ENCODE data around the gene GDI2.

The GDI2 gene

GRCh38 chr10:5800782-5801181 lies 12.5 kb downstream of the GDI2 start:
- peaks cover 87% of the 10 kb centered on the region for H3K36me3 ChIP-seq (ENCODE audit: control insufficient read depth, low read length)
- TF ChIP-seq CTCF (IDR thresholded peaks at IDR 0.05; ENCODE audit: low read depth, low read length, poor library complexity, severe bottlenecking) (no peak), EZH2phosphoT487 (IDR thresholded peaks at IDR 0.05; ENCODE audit: borderline replicate concordance, low read length) (no peak)

GRCh38 chr10:5794236-5794635 lies 19.0 kb downstream of the GDI2 start:
- Histone ChIP-seq H4K20me1 (ENCODE audit: control insufficient read depth, insufficient read depth, low read depth, low read length) (peaks cover 10% of the 10 kb centered on the region; the same call in 1 of the 2 replicates), H3K9me3 (ENCODE audit: control insufficient read depth, insufficient read depth, low read length) (no peaks in the 10 kb centered on the region), H3F3A (ENCODE audit: control insufficient read depth, insufficient read depth) (peaks cover 5% of the 10 kb centered on the region; the same call in 1 of the 2 replicates), H3K9me2 (replicated peaks; ENCODE audit: control insufficient read depth, low read length) (no peaks in the 10 kb centered on the region), H3K79me2 (ENCODE audit: control insufficient read depth, low read length) (peaks cover 91% of the 10 kb centered on the region), H3K4me3 (ENCODE audit: low read length) (no peak overlapping the region), H3K4me2 (ENCODE audit: low read length) (no peak overlapping the region), H3K4me1 (ENCODE audit: control insufficient read depth, low read length) (no peaks in the 10 kb centered on the region), H3K27ac (ENCODE audit: low read depth, low read length) (no peak overlapping the region), H3K27me3 (ENCODE audit: control insufficient read depth, low read length) (no peaks in the 10 kb centered on the region), H3K36me3 (ENCODE audit: control insufficient read depth, low read length) (peaks cover 95% of the 10 kb centered on the region)
- TF ChIP-seq EZH2phosphoT487 (IDR thresholded peaks at IDR 0.05; ENCODE audit: borderline replicate concordance, low read length) (no peak), CTCF (IDR thresholded peaks at IDR 0.05; ENCODE audit: low read depth, low read length, poor library complexity, severe bottlenecking) (no peak)

More at GRCh38 chr10:5800782-5801181, 12.5 kb downstream of the GDI2 start:
- Histone ChIP-seq H3F3A (ENCODE audit: control insufficient read depth, insufficient read depth) (peaks cover 17% of the 10 kb centered on the region), H3K4me3 (ENCODE audit: low read length) (no peak overlapping the region), H3K4me2 (ENCODE audit: low read length) (no peak overlapping the region), H3K27me3 (ENCODE audit: control insufficient read depth, low read length) (no peaks in the 10 kb centered on the region), H3K4me1 (ENCODE audit: control insufficient read depth, low read length) (peaks cover 10% of the 10 kb centered on the region), H4K20me1 (ENCODE audit: control insufficient read depth, insufficient read depth, low read depth, low read length) (peaks cover 16% of the 10 kb centered on the region; the same call in 1 of the 2 replicates), H3K27ac (ENCODE audit: low read depth, low read length) (no peak overlapping the region), H3K79me2 (ENCODE audit: control insufficient read depth, low read length) (peaks cover 95% of the 10 kb centered on the region), H3K9me2 (replicated peaks; ENCODE audit: control insufficient read depth, low read length) (no peaks in the 10 kb centered on the region), H3K9me3 (ENCODE audit: control insufficient read depth, insufficient read depth, low read length) (no peaks in the 10 kb centered on the region)

GRCh38 chr10:5789626-5790025 lies 23.6 kb downstream of the GDI2 start:
- Histone ChIP-seq H3K9me2 (replicated peaks; ENCODE audit: control insufficient read depth, low read length) (no peaks in the 10 kb centered on the region), H3K4me2 (ENCODE audit: low read length) (no peak overlapping the region), H4K20me1 (ENCODE audit: control insufficient read depth, insufficient read depth, low read depth, low read length) (peaks cover 10% of the 10 kb centered on the region; the same call in 1 of the 2 replicates), H3K4me3 (ENCODE audit: low read length) (no peak overlapping the region), H3F3A (ENCODE audit: control insufficient read depth, insufficient read depth) (peaks cover 7% of the 10 kb centered on the region), H3K27ac (ENCODE audit: low read depth, low read length) (no peak overlapping the region), H3K36me3 (ENCODE audit: control insufficient read depth, low read length) (peaks cover 96% of the 10 kb centered on the region), H3K27me3 (ENCODE audit: control insufficient read depth, low read length) (no peaks in the 10 kb centered on the region), H3K9me3 (ENCODE audit: control insufficient read depth, insufficient read depth, low read length) (no peaks in the 10 kb centered on the region), H3K4me1 (ENCODE audit: control insufficient read depth, low read length) (no peaks in the 10 kb centered on the region), H3K79me2 (ENCODE audit: control insufficient read depth, low read length) (peaks cover 95% of the 10 kb centered on the region)
- TF ChIP-seq CTCF (IDR thresholded peaks at IDR 0.05; ENCODE audit: low read depth, low read length, poor library complexity, severe bottlenecking) (no peak), EZH2phosphoT487 (IDR thresholded peaks at IDR 0.05; ENCODE audit: borderline replicate concordance, low read length) (no peak)

Data from DOHH2 (cell line).